Hepatocyte (in vitro differentiated cells): ENCODE data around the gene PAPPA2. TPM values are rescaled to one million over a fixed set of nuclear protein-coding genes. Genes with fewer than 3 reads are reported as not detected.

Experiments
- DNase-seq: peaks from one replicate; pipeline ENCODE4 v3.0.0-alpha.2; 2016; ENCODE audit warnings: low spot score
- H2AFZ ChIP-seq: fragments of 200-600 bp; sonication (generic); 2 replicates; pipeline ENCODE4 v1.6.0; 2016; ENCODE audit warnings: antibody characterized with exemption, mild to moderate bottlenecking
- H3K27ac ChIP-seq: fragments of 200-600 bp; sonication (generic); 2 replicates; pipeline ENCODE4 v1.5.1; 2016; ENCODE audit warnings: mild to moderate bottlenecking
- H3K27me3 ChIP-seq: fragments of 200-600 bp; sonication (generic); 2 replicates; pipeline ENCODE4 v1.6.1; 2016
- H3K36me3 ChIP-seq: fragments of 200-600 bp; sonication (generic); replicated peaks from 2 replicates; pipeline ENCODE4 v1.5.1; 2016; ENCODE audit warnings: low read depth; ENCODE audit not compliant: insufficient read depth
- H3K4me1 ChIP-seq: fragments of 200-600 bp; sonication (generic); 2 replicates; pipeline ENCODE4 v1.5.1; 2016; ENCODE audit warnings: mild to moderate bottlenecking, moderate library complexity; ENCODE audit not compliant: insufficient read depth
- H3K4me2 ChIP-seq: fragments of 200-600 bp; sonication (generic); 2 replicates; pipeline ENCODE4 v1.6.0; 2016
- H3K4me3 ChIP-seq: fragments of 200-600 bp; sonication (generic); 2 replicates; pipeline ENCODE4 v1.5.1; 2016; ENCODE audit warnings: mild to moderate bottlenecking
- H3K79me2 ChIP-seq: fragments of 200-600 bp; sonication (generic); 2 replicates; pipeline ENCODE4 v1.6.0; 2017; ENCODE audit warnings: mild to moderate bottlenecking
- H3K9me2 ChIP-seq: fragments of 200-600 bp; sonication (generic); replicated peaks from 2 replicates; pipeline ENCODE4 v1.6.0; 2017; ENCODE audit warnings: mild to moderate bottlenecking; ENCODE audit not compliant: insufficient read depth
- H3K9me3 ChIP-seq: fragments of 200-600 bp; sonication (generic); 2 replicates; pipeline ENCODE4 v1.5.1; 2016; ENCODE audit warnings: low read depth, mild to moderate bottlenecking
- H4K20me1 ChIP-seq: fragments of 200-600 bp; sonication (generic); 2 replicates; pipeline ENCODE4 v1.6.0; 2016; ENCODE audit warnings: mild to moderate bottlenecking; ENCODE audit not compliant: insufficient read depth, poor library complexity, severe bottlenecking
- CTCF ChIP-seq: fragments of 200-600 bp; sonication (generic); IDR thresholded peaks from 2 replicates; pipeline ENCODE4 v1.5.1; 2016; ENCODE audit warnings: antibody characterized with exemption, mild to moderate bottlenecking; ENCODE audit not compliant: poor library complexity
- EZH2 ChIP-seq: fragments of 200-600 bp; sonication (generic); IDR thresholded peaks from 2 replicates; pipeline ENCODE4 v1.6.1; 2016; ENCODE audit warnings: antibody characterized with exemption, mild to moderate bottlenecking, borderline replicate concordance
- EZH2phosphoT487 ChIP-seq: fragments of 200-600 bp; sonication (generic); IDR thresholded peaks from one replicate; pipeline ENCODE4 v1.6.1; 2018; ENCODE audit warnings: antibody characterized with exemption, mild to moderate bottlenecking, low read depth, moderate library complexity; ENCODE audit not compliant: unreplicated experiment, severe bottlenecking
- WGBS: methylation state at CpG from one replicate; pipeline ENCODE4 v1.1.6; 2016; ENCODE audit warnings: low lambda C conversion rate; ENCODE audit errors: missing lambda C conversion rate; 5-methylcytosine and 5-hydroxymethylcytosine counted together
- polyA plus RNA-seq: library from polyadenylated mRNA; unstranded; fragments of >200 nt; fragmentation: Nextera tagmentation; extraction: Ambion mirVana; gene quantifications from 2 replicates; pipeline ENCODE4 v1.2.1, GENCODE V29; 2016
- total RNA-seq: library from RNA; depleted of rRNA; stranded (reverse); fragments of >200 nt; gene quantifications from 2 replicates; pipeline ENCODE4 v1.2.3, GENCODE V29; 2014

The PAPPA2 gene
- total and polyA plus RNA-seq, 2 experiments from 2014 or later: 1.9 to 2.6 TPM

GRCh38 chr1:176794897-176795508 is 332.0 kb downstream of the PAPPA2 start:
- WGBS: 78% methylated on average over 5 of the region's 5 CpGs

GRCh38 chr1:176795929-176796328 is 333.0 kb downstream of the PAPPA2 start:
- H3K36me3 ChIP-seq: no peaks in the 10 kb centered on the region

More at GRCh38 chr1:176794897-176795508, 332.0 kb downstream of the PAPPA2 start:
- Histone ChIP-seq H3K27ac (no peak overlapping the region), H3K27me3 (no peaks in the 10 kb centered on the region), H3K4me3 (no peak overlapping the region), H3K36me3 (no peaks in the 10 kb centered on the region), H3K79me2 (no peaks in the 10 kb centered on the region), H3K9me3 (no peaks in the 10 kb centered on the region), H3K9me2 (no peaks in the 10 kb centered on the region), H4K20me1 (no peaks in the 10 kb centered on the region), H3K4me1 (no peaks in the 10 kb centered on the region), H2AFZ (no peak overlapping the region), H3K4me2 (no peak overlapping the region)
- DNase-seq: no peak
- TF ChIP-seq EZH2phosphoT487: no peak
- TF ChIP-seq CTCF: no peak
- no peak for TF ChIP-seq EZH2

GRCh38 chr1:176796583-176796982 is 333.6 kb downstream of the PAPPA2 start:
- no peaks in the 10 kb centered on the region for H3K36me3 ChIP-seq
- no peaks in the 10 kb centered on the region for H3K9me3 ChIP-seq
- H4K20me1 ChIP-seq: no peaks in the 10 kb centered on the region
- H3K79me2 ChIP-seq: no peaks in the 10 kb centered on the region
- DNase-seq: no peak
- H3K27ac ChIP-seq: no peak overlapping the region
- TF ChIP-seq EZH2 (no peak), CTCF (no peak), EZH2phosphoT487 (no peak)
- 60% methylated on average over 1 of the region's 1 CpG for WGBS
- no peak overlapping the region for H2AFZ ChIP-seq
- H3K4me1 ChIP-seq: no peaks in the 10 kb centered on the region
- no peaks in the 10 kb centered on the region for H3K27me3 ChIP-seq
- H3K9me2 ChIP-seq: no peaks in the 10 kb centered on the region
- H3K4me3 ChIP-seq: no peak overlapping the region
- no peak overlapping the region for H3K4me2 ChIP-seq

More at GRCh38 chr1:176795929-176796328, 333.0 kb downstream of the PAPPA2 start:
- TF ChIP-seq CTCF (no peak), EZH2 (no peak), EZH2phosphoT487 (no peak)
- Histone ChIP-seq H3K4me3 (no peak overlapping the region), H4K20me1 (no peaks in the 10 kb centered on the region), H3K9me3 (no peaks in the 10 kb centered on the region), H3K79me2 (no peaks in the 10 kb centered on the region), H3K4me2 (no peak overlapping the region), H3K27me3 (no peaks in the 10 kb centered on the region), H2AFZ (no peak overlapping the region), H3K4me1 (no peaks in the 10 kb centered on the region), H3K27ac (no peak overlapping the region), H3K9me2 (no peaks in the 10 kb centered on the region)
- no peak for DNase-seq
- WGBS: 75% methylated on average over 2 of the region's 2 CpGs
